Ishikawa (cell line): ENCODE data around the gene FAM114A1.

Source experiments
- EGR1 ChIP-seq: IDR thresholded peaks from 2 replicates; pipeline ENCODE4 v1.6.1; 2012
- EP300 ChIP-seq: IDR thresholded peaks from 2 replicates; pipeline ENCODE4 v1.6.1; 2012; ENCODE audit warnings: borderline replicate concordance
- FOXM1 ChIP-seq: IDR thresholded peaks from 2 replicates; pipeline ENCODE4 v1.6.1; 2012; ENCODE audit warnings: low read depth, borderline replicate concordance
- RAD21 ChIP-seq: IDR thresholded peaks from 2 replicates; pipeline ENCODE4 v1.6.1; 2012; ENCODE audit warnings: low read depth
- REST ChIP-seq: IDR thresholded peaks from 2 replicates; pipeline ENCODE4 v1.6.1; 2012; ENCODE audit warnings: low read depth, mild to moderate bottlenecking
- TAF1 ChIP-seq: IDR thresholded peaks from 2 replicates; pipeline ENCODE4 v1.6.1; 2012; ENCODE audit warnings: low read depth, mild to moderate bottlenecking
- TEAD4 ChIP-seq: IDR thresholded peaks from 2 replicates; pipeline ENCODE4 v1.6.1; 2012
- YY1 ChIP-seq: IDR thresholded peaks from 2 replicates; pipeline ENCODE4 v1.6.1; 2012; ENCODE audit warnings: low read depth
- ZBTB7A ChIP-seq: IDR thresholded peaks from 2 replicates; pipeline ENCODE4 v1.6.1; 2012; ENCODE audit warnings: low read depth
- TF ChIP-seq, protein P1 (sequence below): IDR thresholded peaks from 2 replicates; pipeline ENCODE4 v1.6.1; 2012

- TF ChIP-seq TEAD4 (no peak), REST (no peak), TAF1 (no peak), RAD21 (no peak), ZBTB7A (no peak), EP300 (no peak), YY1 (no peak), EGR1 (no peak), FOXM1 (no peak)
- TF ChIP-seq, protein P1, sequence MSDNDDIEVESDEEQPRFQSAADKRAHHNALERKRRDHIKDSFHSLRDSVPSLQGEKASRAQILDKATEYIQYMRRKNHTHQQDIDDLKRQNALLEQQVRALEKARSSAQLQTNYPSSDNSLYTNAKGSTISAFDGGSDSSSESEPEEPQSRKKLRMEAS: no peak
These were observed 30.6 kb downstream of the FAM114A1 start for GRCh38 chr4:38898245-38898644.
